Measurements from ENCODE around the gene AIG1.
"Not testable (repeated sequence)": the region's sequence is repeated elsewhere in the genome, so short reads cannot be mapped to it uniquely, and the experiment has no call there.

Gene AIG1

DNA sequence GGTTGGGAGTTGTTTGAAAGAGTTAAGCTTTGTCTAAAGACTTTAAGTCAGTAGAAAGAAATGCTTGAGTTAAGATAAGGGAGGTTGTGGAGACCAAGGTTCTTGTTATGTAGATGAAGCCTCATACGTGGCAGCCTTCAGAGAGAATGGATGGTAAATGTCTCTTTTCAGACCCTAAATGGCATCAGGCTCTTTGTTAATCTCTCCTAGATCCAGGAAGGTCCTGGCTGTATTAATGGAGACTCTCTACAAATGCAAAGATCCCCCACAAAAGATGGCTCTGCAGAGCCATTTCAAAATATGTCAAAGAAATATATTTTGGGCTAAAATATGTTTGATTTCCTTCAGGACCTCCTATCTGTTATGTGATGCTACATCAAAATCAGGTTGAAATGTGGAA, 228.2 kb downstream of the AIG1 start:
- no peak for DNase-seq

DNA sequence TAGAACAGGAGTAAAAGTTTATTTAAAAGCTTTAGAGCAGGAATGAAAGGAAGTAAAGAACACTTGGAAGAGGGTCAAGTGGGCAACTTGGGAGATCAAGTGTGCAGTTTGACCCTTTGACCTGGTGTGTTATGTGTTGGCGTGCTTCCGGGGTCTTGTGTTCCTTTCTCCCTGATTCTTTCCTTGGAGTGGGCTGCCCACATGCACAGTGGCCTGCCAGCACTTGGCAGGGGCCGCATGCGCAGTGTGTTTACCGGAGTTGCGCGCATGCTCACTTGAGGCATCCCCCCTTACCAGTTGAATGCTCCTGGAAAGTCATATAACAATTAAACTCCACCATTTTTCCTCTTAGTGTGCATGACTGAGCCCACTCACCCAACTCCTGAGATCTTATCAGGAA, 229.5 kb downstream of the AIG1 start:
- no peak for DNase-seq

DNA sequence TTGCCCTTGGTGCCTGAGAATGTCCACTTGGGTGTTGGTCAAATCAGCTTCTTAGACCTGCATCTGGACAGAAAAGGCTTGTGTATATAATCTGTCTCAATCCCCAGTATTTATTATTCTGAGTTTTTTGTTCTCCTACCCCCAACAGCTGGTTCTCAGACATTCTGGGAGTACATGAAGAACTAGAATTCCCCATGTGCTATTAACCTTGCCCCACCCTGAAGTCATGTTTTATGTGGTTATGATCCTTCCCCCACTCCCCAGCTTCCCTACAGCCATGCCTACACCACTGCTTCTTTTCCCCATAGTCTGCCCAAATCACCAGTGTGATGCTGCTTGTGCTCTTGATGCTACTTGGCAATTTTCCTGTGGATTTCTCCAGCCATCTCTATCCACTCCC, 232.8 kb downstream of the AIG1 start:
- no peak for DNase-seq

DNA sequence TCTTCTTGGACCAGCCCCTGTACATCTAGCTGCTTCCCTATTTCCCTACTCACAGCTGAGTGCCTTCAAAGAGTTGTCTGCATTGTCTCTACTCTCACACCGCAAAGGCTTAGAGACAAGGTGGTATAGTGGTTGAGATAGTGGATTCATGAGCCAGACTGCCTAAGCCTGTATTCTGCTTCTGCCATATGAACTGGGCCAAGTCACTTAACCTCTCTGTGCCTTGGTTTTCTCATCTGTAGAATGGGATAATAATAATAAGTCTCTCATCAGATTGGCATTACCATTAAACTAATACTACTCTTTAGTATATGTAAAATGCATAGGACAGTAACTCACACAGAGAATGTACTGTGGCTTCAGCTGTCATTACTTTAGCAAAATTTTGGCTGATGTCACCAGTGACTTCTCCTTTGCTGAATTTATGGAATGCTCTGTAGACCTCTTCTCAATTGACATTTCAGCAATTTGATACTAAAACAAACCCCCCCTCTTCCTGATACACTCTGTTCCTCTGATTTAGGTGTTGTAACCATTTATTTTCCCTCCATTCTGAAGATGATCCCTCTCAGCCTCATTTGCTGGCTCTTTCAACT, 233.7 kb downstream of the AIG1 start:
- no peak for DNase-seq

DNA sequence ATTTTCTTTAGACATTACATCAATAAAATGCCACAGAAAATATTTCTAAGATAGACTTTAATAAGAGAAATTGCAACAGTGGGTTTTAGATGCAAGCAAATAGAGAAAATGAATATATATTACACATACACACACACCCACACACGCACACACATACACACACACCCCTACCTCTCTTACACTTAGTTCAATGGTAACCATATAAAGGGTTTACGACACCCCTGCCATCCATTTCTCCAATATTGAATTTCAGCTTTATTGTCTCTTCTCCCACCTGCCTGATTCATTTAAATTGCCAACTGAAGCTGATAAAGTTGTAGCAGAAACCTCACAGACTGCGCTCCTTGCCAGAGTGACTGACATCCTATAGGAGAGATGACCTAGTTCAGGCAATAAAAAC, 235.2 kb downstream of the AIG1 start:
- DNase-seq, result no peak

DNA sequence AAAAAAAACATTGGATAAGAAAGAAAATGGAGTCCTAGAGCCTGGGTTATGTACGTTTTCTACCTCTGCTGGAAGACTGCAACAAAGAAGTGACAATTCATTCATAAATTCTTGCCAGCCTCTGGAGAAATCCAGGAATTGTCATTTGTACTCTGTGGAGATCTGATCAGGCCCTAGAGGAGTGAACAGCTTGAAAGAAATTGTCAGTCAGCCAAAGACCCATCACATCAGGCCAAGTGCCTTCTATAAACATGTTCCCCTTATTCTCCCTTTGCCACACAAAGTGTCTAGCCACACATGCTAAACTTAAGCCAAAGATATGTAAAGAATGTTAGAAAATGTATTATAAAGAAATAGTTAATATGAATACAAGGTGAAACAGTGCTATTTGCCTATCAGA, 237.4 kb downstream of the AIG1 start:
- DNase-seq, result no peak

DNA sequence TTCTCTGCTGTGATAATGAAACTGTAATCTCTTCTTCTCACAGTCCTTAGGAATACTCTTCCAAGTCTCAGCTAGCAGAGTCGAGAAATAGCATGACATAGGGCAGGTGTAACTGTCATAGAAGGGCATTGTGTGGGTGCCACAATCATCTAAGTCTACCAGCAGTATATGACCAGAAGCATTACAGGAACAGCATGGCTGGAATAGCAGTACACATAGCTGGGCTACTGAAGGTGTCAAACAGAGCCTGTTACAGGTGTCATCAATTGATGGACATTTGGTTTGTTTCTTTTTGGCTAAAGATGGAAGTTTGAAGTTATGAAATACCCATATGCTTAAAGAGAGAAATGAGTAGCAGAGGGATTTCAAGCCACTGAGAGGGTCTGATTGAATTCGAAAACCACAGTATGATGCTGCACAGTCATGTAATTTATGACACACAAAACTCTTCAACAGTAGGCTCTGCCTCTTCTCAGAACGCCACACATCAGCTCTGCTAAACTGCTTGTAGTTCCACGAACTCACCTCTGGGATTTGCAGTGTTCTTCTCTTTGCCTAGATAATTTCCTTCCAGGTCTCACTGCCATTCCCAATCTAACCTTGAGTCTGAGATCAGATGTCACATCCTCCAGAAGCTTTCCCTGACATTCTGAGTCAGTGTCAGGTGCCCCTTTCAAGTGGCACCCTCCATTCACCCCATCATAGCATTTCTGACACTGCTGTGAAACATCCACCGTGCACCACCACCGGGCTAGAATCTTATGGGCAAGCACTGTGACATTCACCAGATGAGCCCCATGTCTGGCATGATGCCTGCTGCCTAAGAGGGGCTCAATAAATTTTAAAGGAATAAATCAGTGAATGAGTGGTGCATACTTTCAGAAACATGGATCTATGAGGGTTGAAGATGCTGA, 238.8 kb downstream of the AIG1 start:
- DNase-seq, result no peak

DNA sequence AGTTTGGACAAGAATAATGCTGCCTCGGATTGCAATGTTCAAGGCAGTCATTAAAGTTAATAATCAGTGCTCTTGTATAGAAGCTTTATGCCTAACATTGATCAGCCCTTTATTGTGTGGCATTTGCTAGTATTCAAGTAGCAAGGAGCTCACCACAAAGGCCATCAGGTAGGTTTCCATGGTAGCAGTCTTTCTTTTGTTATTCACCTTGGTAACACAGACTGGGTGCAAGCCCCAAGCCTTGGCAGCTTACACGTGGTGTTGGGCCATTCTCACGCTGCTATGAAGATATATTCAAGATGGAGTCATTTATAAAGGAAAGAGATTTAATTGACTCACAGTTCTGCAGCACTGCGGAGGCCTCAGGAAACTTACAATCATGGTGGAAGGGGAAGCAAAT, 240.5 kb downstream of the AIG1 start:
- DNase-seq, result no peak

DNA sequence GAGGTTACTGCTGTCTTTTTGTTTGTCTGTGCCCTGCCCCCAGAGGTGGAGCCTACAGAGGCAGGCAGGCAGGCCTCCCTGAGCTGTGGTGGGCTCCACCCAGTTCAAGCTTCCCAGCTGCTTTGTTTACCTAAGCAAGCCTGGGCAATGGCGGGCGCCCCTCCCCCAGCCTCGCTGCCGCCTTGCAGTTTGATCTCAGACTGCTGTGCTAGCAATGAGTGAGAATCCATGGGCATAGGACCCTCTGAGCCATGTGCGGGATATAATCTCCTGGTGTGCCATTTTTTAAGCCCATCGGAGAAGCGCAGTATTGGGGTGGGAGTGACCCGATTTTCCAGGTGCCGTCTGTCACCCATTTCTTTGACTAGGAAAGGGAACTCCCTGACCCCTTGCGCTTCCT, 247.1 kb downstream of the AIG1 start:
- not testable (repeated sequence) for DNase-seq

DNA sequence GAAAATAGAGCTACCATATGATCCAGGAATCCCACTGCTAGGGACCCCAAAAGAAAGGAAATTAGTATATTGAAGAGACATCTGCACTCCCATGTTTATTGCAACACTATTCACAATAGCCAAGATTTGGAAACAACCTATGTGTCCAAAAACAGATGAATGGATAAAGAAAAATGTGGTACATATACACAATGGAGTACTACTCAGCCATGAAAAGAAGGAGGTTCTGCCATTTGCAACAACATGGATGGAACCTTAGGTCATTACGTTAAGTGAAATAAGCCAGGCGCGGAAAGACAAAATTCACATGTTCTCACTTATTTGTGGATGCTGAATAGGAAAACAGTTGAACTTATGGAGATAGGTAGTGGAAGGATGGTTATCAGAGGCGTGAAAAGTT, 252.5 kb downstream of the AIG1 start:
- no peak for DNase-seq

DNA sequence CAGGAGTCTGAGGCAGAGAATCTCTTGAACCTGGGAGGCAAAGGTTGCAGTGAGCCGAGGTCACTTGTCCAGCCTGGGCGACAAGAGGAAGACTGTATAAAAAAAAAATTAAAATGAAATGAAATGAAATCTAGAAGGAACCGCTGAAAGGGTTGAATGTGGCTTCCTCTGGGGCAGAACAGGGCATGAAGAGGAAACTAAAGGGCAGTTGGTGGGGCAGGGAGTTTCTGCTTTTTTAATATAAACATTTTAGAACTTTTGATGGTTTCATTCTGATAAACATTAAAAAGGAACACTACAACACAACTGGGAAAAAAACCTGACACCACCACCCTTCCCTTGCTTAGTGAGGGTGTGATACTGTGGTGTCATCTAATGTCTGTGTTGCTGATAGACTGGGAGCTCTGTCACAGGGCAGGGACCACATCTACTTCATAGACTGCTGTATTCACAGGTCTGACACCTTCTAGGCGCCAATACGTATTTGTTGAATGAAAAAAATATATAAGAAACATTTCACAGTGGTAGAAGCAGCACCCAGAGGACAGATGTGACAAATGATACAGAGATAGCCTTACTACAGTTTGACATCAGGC, 260.9 kb downstream of the AIG1 start:
- no peak for DNase-seq

DNA sequence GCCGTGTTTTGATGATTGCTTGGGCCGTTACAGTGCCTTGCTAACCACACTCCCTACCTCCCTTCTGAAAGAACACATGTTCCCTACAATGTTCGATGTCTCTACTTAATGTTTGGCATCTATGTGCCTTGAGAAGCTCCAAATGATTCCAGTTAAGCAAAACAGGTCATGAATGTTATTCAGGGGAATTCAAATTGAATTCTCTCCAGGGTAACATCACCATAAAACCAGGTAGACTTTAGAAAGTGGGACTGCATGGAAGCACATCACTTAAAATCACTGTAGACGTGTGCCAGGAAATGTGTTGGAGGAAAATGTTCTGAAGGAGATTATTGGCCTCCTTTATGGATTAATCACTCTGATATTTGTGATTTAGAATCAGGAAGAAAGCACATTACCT, 261.7 kb downstream of the AIG1 start:
- DNase-seq, result no peak

DNA sequence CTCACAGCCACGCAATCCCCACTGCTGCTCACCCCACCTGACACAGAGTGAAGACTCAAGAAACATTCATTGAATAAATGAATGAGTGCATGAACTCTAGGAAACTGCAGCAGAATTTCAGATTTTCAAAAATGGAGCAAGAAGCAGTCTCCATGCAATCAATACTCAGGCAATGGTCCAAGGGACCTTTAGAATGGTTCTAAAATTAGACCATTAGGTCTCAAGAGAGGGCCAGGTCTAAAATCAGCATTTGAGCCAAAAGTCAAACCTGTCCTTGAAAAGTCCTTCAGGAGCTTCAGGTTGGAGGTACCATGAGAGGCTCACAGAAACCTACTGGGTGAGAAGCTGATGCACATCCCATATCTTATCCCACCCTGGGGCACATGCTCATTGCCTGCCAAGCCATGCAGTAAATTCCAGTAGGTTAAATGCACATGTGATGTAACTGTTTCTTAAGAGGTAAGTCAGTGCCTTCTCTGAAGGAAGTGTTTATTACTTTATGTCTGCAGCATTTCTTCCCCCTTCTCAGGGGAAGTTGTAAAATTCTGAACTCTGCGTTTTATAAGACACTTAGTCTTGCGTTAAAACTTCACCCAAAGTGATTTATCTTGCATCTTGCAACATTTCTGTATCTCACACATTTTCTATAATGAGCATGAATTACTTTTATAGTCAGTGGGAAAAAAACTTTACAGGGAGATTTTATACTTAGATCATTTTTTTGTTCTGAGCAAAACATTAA, 263.2 kb downstream of the AIG1 start:
- DNase-seq, result no peak

DNA sequence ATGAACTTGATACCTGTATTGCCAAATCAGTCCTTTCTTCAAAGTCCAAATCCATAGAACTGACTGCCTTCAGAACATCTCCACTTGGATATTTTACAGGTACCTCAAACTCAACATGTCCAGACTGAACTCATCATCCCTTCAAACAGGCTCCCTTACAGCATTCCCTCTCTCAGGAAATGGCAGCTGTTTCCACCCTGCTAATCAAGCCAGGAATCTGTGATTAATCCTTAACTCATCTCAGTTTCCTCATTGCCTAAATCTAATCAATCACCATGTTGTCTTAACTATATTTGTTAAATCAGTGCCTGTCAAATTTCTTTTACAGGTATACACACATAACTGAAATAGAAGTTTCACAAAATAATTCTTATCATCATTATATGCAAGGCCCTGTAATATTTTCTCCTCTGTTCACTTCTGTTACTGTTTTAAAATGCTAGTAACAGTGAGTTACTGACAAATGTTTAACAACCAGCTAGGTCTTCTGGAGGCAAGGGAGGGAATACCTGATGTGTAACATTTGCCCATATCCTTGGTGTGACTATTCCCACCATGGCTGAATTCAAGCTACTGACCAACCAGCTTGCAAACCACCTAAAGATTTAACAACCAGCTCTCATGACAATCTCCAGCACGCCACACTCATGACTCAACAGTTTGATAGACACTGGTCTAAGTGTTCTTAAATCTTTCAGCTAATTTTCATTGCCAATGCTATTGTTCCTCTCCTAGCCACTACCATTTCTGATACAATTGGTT, 264.9 kb downstream of the AIG1 start:
- DNase-seq, result no peak

DNA sequence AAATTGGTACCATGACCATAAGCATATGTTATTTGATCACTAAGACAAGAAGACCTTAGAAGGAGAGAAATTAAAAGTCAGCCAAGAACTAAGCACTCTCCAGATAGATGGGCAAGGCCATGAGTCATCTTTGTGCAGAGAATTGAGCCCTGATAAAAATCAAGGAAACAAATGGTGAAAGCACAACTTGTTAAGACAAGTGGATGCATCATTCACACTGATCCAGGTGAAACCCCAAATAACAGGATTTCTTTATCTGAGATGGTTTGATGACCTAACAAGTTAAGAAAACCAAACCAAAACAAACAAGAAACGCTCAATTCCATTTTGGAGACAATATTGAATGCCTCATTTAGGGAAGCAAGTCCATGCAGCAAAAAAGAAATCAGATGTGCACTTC, 268.2 kb downstream of the AIG1 start:
- DNase-seq, result no peak

DNA sequence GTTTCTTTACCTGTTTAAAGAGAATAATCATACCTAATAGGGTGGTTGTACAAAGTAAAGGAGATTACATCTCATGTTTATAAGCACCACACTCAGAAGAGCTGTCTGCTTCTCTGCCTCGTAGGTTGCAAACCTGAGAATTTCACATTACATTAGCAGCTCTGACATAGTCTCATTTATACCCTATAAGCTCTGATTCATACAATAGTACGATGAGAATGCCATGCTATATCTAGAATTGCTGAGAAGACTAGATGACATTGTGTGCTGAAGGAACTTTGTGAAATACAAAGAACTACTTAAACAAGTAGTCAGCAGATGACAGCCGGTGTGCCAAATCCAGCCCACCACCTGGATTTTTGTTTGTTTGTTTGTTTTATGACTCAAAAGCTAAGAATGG, 268.6 kb downstream of the AIG1 start:
- no peak for DNase-seq

DNA sequence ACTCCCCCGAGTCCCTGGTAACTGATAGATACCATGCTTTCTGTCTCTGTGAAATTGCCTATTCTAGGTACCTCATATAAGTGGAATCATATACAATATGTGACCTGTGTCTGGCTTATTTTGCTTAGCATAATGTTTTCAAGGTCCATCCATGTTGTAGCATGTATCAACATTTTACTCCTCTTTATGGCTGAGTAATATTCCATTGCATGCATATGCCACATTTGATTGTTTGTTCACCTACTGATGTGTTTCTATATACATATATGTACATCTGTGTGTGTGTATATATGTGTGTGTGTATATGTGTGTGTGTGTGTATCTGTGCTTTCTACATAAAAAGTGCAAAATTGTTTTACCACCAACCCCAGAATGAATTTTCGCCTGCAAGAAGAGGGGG, 270.7 kb downstream of the AIG1 start:
- no peak for DNase-seq

DNA sequence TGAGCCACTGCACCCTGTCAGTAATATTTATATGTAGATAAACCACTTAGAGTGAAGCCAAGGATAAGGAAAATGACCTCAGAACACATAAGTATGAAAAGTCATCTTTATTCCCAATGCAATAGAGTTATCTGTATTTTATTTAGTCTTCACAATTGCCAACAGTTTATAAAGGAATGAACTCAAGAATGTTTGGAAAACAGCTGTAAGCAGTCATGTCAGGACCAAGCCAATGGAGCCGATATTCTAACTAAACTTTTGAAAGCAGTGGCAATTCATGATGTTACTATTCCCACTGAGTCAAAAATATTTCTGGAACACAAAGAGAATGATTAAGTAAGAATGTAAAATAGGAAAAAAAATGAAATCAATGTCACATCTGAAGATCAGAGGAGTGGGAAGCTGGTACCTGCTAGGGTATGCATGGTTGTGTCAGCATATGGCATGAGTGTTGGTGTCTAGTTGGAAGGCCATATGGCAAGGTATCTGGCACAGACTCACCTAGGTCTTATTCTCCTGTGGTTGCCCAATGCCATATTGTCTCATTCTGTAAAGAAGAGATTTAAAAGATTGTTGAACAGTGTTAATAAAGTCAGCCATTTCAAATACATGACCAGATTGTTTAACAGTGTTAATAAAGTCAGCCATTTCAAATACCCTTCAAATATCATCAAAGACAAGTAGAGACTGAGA, 271.6 kb downstream of the AIG1 start:
- DNase-seq, result no peak

DNA sequence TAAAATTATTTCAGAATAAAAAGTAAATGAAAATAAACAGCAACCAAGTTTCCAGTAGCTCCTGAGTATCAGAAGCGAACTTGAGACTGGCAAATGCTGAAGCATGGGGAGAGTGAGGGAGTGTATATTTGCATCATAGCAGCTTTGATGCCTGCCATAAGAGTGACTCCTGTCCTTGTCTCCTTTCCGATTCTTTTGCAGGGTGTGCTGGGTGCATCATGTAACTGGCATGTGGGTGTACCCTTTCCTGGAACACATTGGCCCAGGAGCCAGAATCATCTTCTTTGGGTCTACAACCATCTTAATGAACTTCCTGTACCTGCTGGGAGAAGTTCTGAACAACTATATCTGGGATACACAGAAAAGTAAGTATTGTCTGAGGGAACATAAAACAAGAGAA, 272.4 kb downstream of the AIG1 start:
- no peak for DNase-seq

DNA sequence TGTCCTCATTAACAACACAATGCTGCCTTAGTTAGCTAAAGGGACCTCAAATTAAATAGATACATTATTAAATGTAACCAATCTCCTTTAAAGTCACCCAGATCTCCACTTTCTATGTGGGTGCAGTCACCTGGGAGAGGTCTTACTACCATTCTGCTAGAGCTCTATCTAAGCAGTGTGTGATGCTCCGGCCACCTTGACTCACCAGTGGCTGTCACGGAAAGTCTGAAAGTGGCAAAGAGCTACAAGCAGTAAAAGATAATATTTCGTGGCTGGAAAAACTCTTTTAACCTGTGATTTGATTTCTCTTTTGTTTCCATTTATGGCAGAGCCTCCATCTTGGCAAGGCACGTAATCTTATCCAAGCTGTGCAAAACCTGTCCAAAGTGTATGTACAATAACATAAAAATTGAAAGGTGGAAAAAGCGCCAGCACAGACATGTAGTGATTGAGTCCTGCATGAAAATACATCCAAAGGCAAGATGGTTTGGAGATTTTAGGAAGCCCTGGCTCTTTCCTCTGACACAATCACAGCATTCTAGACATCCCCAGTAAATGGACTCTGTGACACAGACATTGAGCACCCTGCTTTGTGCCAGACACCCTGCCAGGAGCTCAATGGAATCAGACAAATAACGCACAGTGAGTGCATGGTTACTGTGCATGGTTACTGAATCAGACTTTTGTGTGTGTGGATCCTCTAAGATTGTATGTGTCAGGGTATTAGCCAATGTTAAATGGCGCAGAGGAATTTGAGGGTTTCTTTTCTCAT, 273.2 kb downstream of the AIG1 start:
- DNase-seq, result no peak

DNA sequence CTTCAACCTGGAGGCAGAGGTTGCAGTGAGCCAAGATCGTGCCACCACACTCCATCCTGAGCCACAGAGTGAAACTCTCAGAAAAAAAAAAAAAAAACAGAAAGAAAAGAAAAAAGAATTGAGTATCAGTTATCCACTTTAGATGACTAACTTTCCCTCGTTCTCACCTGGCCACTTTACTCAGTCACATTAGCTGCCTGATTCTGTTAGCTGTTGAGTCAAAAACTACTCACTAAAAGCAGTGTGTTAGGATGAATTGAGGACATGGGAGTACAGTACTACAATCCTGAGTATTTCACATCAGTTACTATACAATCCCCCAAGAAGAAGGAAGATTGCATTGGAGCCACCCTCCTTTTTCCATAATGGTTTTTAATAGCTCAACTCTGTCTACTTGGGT, 275.2 kb downstream of the AIG1 start:
- DNase-seq, result no peak

All from activated CD8-positive, alpha-beta memory T cell treated with anti-CD3 and anti-CD28 coated beads, Interleukin-2, amount 50 U/mL, for 48 hours (primary cell).